Mesodermal cell (in vitro differentiated cells): Measurements from ENCODE around the gene AVEN.

Source experiments
- H3K27ac ChIP-seq: 2 replicates; pipeline ENCODE4 v1.7.0; 2013; ENCODE audit warnings: mild to moderate bottlenecking, low read depth, low read length, moderate library complexity; ENCODE audit not compliant: severe bottlenecking
- H3K36me3 ChIP-seq: 2 replicates; pipeline ENCODE4 v1.7.1; 2013; ENCODE audit warnings: mild to moderate bottlenecking, low read length, moderate library complexity; ENCODE audit not compliant: control insufficient read depth, insufficient read depth
- H3K4me1 ChIP-seq: one replicate; pipeline ENCODE4 v1.7.1; 2013; ENCODE audit warnings: mild to moderate bottlenecking, low read length; ENCODE audit not compliant: insufficient read depth, control insufficient read depth, poor library complexity, severe bottlenecking
- H3K4me3 ChIP-seq: 2 replicates; pipeline ENCODE4 v1.7.0; 2013; ENCODE audit warnings: low read length, control low read depth, mild to moderate bottlenecking; ENCODE audit not compliant: insufficient read depth, poor library complexity, severe bottlenecking; ENCODE audit errors: extremely low read depth
- H3K9me3 ChIP-seq: 2 replicates; pipeline ENCODE4 v1.7.1; 2013; ENCODE audit warnings: mild to moderate bottlenecking, low read length, moderate library complexity; ENCODE audit not compliant: control insufficient read depth
- WGBS, 2 experiments: methylation state at CpG; one replicate each; pipeline ENCODE4 v1.1.5; 2013; ENCODE audit warnings: missing lambda C conversion rate in 2 of 2; ENCODE audit not compliant: insufficient coverage in 2 of 2; 5-methylcytosine and 5-hydroxymethylcytosine counted together

Gene AVEN

GRCh38 chr15:33959844-33960548 lies 79.0 kb downstream of the AVEN start:
- Histone ChIP-seq H3K4me1 (no peaks in the 10 kb centered on the region), H3K4me3 (no peak overlapping the region), H3K9me3 (no peaks in the 10 kb centered on the region), H3K36me3 (no peaks in the 10 kb centered on the region), H3K27ac (no peak overlapping the region)
- WGBS, 2 experiments: 80% methylated on average over 1 of the region's 7 CpGs; no CpG with 5 or more reads in 1 of the 2 experiments

DNA sequence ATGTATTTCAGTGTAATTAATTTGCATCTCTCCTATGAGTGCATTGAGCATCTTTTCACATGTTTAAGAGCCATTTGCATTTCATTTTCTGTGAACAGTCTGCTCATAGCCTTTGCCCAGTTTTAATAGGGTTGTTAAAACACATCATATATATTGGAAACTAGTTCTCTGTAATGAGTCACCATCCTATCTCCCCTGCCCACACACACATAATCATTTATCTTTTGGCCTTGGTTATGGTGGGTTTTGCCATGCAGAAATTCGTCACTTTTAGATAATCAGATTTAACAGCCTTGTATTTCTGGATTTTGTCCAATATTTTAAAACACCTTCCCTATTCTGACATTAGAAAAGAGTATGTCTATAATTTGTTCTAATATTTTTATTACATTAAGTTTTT lies 82.6 kb downstream of the AVEN start:
- Histone ChIP-seq H3K9me3 (no peaks in the 10 kb centered on the region), H3K27ac (no peak overlapping the region), H3K36me3 (no peaks in the 10 kb centered on the region), H3K4me1 (no peaks in the 10 kb centered on the region), H3K4me3 (no peak overlapping the region)
- no CpG with 5 or more reads among the region's 1 CpG for WGBS, 2 experiments

GRCh38 chr15:33955945-33956344 lies 83.1 kb downstream of the AVEN start:
- no peaks in the 10 kb centered on the region for H3K9me3 ChIP-seq
- no peaks in the 10 kb centered on the region for H3K36me3 ChIP-seq
- no peak overlapping the region for H3K27ac ChIP-seq
- no peak overlapping the region for H3K4me3 ChIP-seq
- WGBS, 2 experiments: 89 to 94% methylated on average over 8 of the region's 10 CpGs
- H3K4me1 ChIP-seq: no peaks in the 10 kb centered on the region

GRCh38 chr15:33946152-33946551 lies 92.9 kb downstream of the AVEN start:
- whole genome bisulfite sequencing, 2 experiments: 100% methylated on average over 1 of the region's 1 CpG; no CpG with 5 or more reads in 1 of the 2 experiments
- no peaks in the 10 kb centered on the region for H3K4me1 ChIP-seq
- H3K27ac ChIP-seq: no peak overlapping the region
- no peak overlapping the region for H3K4me3 ChIP-seq
- H3K36me3 ChIP-seq: no peaks in the 10 kb centered on the region
- no peaks in the 10 kb centered on the region for H3K9me3 ChIP-seq

GRCh38 chr15:33941279-33942063 lies 97.5 kb downstream of the AVEN start:
- 83 to 85% methylated on average over 2 of the region's 4 CpGs for WGBS, 2 experiments
- no peaks in the 10 kb centered on the region for H3K9me3 ChIP-seq

GRCh38 chr15:33934921-33935320 lies 104.1 kb downstream of the AVEN start:
- no peak overlapping the region for H3K27ac ChIP-seq
- H3K4me1 ChIP-seq: no peaks in the 10 kb centered on the region
- no peak overlapping the region for H3K4me3 ChIP-seq
- H3K36me3 ChIP-seq: no peaks in the 10 kb centered on the region
- 80 to 100% methylated on average over 1 to 2 of the region's 5 CpGs for WGBS, 2 experiments
- H3K9me3 ChIP-seq: no peaks in the 10 kb centered on the region

More at GRCh38 chr15:33941279-33942063, 97.5 kb downstream of the AVEN start:
- no peaks in the 10 kb centered on the region for H3K36me3 ChIP-seq
- no peak overlapping the region for H3K4me3 ChIP-seq
- H3K4me1 ChIP-seq: no peaks in the 10 kb centered on the region
- H3K27ac ChIP-seq: no peak overlapping the region

GRCh38 chr15:33934396-33934795 lies 104.6 kb downstream of the AVEN start:
- no peak overlapping the region for H3K27ac ChIP-seq
- H3K9me3 ChIP-seq: no peaks in the 10 kb centered on the region
- H3K36me3 ChIP-seq: no peaks in the 10 kb centered on the region
- H3K4me1 ChIP-seq: no peaks in the 10 kb centered on the region
- H3K4me3 ChIP-seq: no peak overlapping the region
- WGBS, 2 experiments: 86% methylated on average over 3 of the region's 3 CpGs; no CpG with 5 or more reads in 1 of the 2 experiments

GRCh38 chr15:33932734-33933133 lies 106.3 kb downstream of the AVEN start:
- no peaks in the 10 kb centered on the region for H3K4me1 ChIP-seq
- no peaks in the 10 kb centered on the region for H3K9me3 ChIP-seq
- H3K4me3 ChIP-seq: no peak overlapping the region
- H3K36me3 ChIP-seq: no peaks in the 10 kb centered on the region
- WGBS, 2 experiments: no CpG with 5 or more reads among the region's 2 CpGs
- H3K27ac ChIP-seq: no peak overlapping the region

DNA sequence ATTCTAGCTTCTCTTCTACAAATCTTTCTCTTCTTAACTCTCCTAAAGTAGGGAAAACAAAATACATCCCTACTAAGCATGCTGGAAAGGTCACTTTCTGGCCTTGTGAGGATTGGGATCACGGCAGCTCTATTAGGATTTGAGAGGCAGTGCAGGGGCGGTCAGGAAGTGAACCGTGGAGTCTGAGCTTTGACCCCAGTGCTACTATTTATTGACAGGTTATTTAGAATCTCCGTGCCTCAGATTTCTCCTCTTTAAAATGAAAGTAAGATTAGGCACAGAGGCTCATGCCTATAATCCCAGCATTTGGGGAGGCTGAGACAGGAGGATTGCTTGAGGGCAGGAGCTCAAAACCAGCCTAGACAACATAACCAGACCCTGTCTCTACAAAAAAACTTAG lies 112.7 kb downstream of the AVEN start:
- no peaks in the 10 kb centered on the region for H3K9me3 ChIP-seq
- 95 to 100% methylated on average over 3 to 4 of the region's 4 CpGs for WGBS, 2 experiments
- H3K4me3 ChIP-seq: no peak overlapping the region
- no peak overlapping the region for H3K27ac ChIP-seq
- no peaks in the 10 kb centered on the region for H3K36me3 ChIP-seq
- H3K4me1 ChIP-seq: no peaks in the 10 kb centered on the region

DNA sequence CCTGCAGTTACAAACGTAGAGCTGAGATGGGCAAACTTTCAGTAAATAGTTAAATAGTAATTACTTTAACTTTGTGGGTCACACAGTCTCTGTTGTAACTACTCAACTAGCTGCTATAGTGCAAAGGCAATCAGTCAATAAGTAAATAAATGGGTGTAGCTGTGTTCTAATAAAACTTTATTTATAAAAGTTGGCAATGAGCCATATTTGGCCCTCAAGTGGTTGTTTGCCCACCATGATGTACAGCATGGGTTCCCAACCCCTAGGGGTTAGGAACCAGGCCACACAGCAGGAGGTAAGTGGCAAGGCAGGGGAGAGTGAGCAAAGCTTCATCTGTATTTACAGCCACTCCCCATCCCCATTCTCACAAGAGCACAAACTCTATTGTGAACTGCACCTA lies 115.6 kb downstream of the AVEN start:
- Histone ChIP-seq H3K9me3 (no peaks in the 10 kb centered on the region), H3K4me3 (no peak overlapping the region), H3K27ac (no peak overlapping the region), H3K4me1 (no peaks in the 10 kb centered on the region), H3K36me3 (no peaks in the 10 kb centered on the region)
- WGBS, 2 experiments: no CpG with 5 or more reads among the region's 1 CpG
